Tibial artery (tissue), 4 donors: ENCODE measurements around the gene CEP68.
A peak's percentile ranks its signal among the peaks of the same experiment; 100 is the strongest.
"Not testable (repeated sequence)": the region's sequence is repeated elsewhere in the genome, so short reads cannot be mapped to it uniquely, and the experiment has no call there.

Experiments used
- DNase-seq, 2 donors: peaks; one replicate each; pipeline ENCODE4 v3.0.0-alpha.2; 2019
- H3K27ac ChIP-seq, 2 donors: fragments of 200-600 bp; sonication (generic) in 1 of 2; 1 replicate in 1 of 2; 2 replicates in 1 of 2; pipeline ENCODE4 v1.5.1; 2018 to 2019; ENCODE audit warnings: mild to moderate bottlenecking in 1 of 2
- H3K27me3 ChIP-seq, 2 donors: fragments of 200-600 bp; sonication (generic) in 1 of 2; one replicate each; pipeline versions ENCODE4 v1.5.1 to v1.6.0; 2016 to 2019
- H3K36me3 ChIP-seq, 3 donors: fragments of 200-600 bp; sonication (generic) in 2 of 3; one replicate each; pipeline ENCODE4 v1.5.1; 2016 to 2019; ENCODE audit warnings: mild to moderate bottlenecking in 2 of 3
- H3K4me1 ChIP-seq, 4 donors: fragments of 200-600 bp; sonication (generic) in 2 of 4; 1 replicate in 3 of 4; 2 replicates in 1 of 4; pipeline ENCODE4 v1.5.1; 2016 to 2019
- H3K4me3 ChIP-seq, 2 donors: fragments of 200-600 bp; sonication (generic) in 1 of 2; 1 replicate in 1 of 2; 2 replicates in 1 of 2; pipeline ENCODE4 v1.5.1; 2018 to 2019; ENCODE audit warnings: mild to moderate bottlenecking in 2 of 2
- H3K9me3 ChIP-seq, 3 donors: fragments of 200-600 bp; sonication (generic) in 1 of 3; one replicate each; pipeline ENCODE4 v1.5.1; 2016 to 2019
- intact Hi-C: fragments of 100-400 bp; cut with DNase I; formaldehyde crosslinking; loops from one replicate; pipeline ENCODE4 v1.15.0; 2023; ENCODE audit warnings: low total_unique reads
- TF ChIP-seq, protein P1 (sequence below), 2 experiments: fragments of 200-600 bp in 1 of 2; fragments of 450-650 bp in 1 of 2; IDR thresholded peaks; one replicate each; pipeline ENCODE4 v1.5.1; 2017 to 2019; ENCODE audit warnings: antibody characterized with exemption in 2 of 2, mild to moderate bottlenecking in 1 of 2, moderate library complexity in 1 of 2

Gene CEP68

DNA sequence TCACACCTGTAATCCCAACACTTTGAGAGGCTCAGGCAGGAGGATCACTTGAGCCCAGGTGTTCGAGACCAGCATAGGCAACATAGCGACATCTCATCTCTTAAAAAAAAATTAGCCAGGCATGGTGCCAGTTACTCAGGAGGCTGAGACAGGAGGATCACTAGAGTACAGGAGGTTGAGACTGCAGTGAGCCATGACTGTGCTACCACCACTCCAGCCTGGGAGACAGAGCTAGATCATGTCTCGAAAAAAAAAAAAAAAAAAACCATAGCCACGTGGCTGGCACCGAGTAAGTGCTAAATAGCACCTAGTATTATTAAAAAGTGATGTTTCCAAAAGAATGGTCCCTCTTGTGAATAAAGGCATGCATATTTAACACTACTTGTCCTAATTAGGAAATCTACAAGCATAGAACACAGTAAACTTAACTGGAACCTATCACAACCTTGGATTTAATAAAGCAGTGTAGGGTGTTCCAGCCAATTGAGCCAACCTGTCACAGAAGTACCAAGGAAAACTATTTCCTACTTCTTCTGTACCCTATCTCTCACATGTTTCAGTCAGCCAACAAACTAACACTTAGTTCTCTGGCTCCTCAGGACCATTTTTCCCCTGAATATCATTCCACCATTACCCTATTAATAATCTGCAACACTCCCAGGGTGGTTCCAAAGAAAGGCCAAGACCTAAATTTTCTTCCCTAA is 64.9 kb downstream of the CEP68 start:
- H3K36me3 ChIP-seq, result no peaks in the 10 kb centered on the region

DNA sequence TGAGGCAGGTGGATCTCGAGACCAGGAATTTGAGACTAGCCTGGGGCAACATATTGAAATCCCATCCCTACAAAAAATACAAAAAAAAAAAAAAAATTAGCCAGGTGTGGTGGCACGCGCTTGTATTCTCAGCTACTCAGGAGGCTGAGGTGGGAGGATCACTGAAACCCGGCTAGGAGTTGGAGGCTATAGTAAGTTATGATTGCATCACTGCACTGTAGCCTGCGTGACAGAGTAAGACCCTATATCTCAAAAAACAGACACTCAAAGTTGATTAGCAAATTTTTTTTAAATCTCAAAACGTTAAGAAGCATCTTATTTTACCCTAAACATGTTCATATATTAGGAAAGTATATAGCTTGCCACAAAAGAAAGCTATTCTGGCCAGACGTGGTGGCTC is 66.1 kb downstream of the CEP68 start:
- Histone ChIP-seq H3K9me3 (no peaks in the 10 kb centered on the region), H3K27me3 (no peaks in the 10 kb centered on the region), H3K27ac (no peak overlapping the region), H3K4me1 (peaks cover 0 to 89% (median 51%) of the 10 kb centered on the region in 4 donors), H3K4me3 (no peak overlapping the region), H3K36me3 (no peaks in the 10 kb centered on the region)
- TF ChIP-seq, protein P1, sequence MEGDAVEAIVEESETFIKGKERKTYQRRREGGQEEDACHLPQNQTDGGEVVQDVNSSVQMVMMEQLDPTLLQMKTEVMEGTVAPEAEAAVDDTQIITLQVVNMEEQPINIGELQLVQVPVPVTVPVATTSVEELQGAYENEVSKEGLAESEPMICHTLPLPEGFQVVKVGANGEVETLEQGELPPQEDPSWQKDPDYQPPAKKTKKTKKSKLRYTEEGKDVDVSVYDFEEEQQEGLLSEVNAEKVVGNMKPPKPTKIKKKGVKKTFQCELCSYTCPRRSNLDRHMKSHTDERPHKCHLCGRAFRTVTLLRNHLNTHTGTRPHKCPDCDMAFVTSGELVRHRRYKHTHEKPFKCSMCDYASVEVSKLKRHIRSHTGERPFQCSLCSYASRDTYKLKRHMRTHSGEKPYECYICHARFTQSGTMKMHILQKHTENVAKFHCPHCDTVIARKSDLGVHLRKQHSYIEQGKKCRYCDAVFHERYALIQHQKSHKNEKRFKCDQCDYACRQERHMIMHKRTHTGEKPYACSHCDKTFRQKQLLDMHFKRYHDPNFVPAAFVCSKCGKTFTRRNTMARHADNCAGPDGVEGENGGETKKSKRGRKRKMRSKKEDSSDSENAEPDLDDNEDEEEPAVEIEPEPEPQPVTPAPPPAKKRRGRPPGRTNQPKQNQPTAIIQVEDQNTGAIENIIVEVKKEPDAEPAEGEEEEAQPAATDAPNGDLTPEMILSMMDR (IDR thresholded peaks at IDR 0.05), result no peak
- no peak for DNase-seq
- intact Hi-C loops, result no loop called here

More for the DNA sequence above, 64.9 kb downstream of the CEP68 start:
- intact Hi-C loops, result no loop called here
- H3K27me3 ChIP-seq, result no peaks in the 10 kb centered on the region
- no peak for DNase-seq
- H3K4me3 ChIP-seq, result no peak overlapping the region
- H3K27ac ChIP-seq, result peak overlapping the region in 1 of 2 donors; percentile 45
- peaks cover 0 to 89% (median 47%) of the 10 kb centered on the region in 4 donors for H3K4me1 ChIP-seq
- TF ChIP-seq, protein P1 (IDR thresholded peaks at IDR 0.05), result no peak
- H3K9me3 ChIP-seq, result no peaks in the 10 kb centered on the region

DNA sequence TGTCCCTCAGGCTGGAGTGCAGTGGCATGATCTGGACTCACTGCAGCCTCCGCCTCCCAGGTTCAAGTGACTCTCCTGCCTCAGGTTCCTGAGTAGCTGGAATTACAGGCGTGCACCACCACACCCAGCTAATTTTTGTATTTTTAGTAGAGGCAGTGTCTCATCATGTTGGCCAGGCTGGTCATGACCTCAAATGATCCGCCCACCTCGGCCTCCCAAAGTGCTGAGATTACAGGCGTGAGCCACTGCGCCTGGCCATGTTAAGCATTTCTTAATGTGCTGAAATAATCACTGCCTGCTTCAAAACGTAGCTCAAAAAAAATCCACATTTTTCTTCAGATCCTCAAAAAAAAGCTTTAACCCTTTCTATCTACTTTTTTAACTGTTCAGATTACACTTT is 69.2 kb downstream of the CEP68 start:
- H3K36me3 ChIP-seq, H3K9me3 ChIP-seq, intact Hi-C loops, H3K4me3 ChIP-seq, H3K27me3 ChIP-seq: not testable (repeated sequence)
- H3K4me1 ChIP-seq, result peaks cover 0 to 68% (median 40%) of the 10 kb centered on the region in 4 donors
- DNase-seq, result peak in 1 of 2 donors; percentile 47
- H3K27ac ChIP-seq, result peak overlapping the region in 1 of 2 donors; percentile 99

DNA sequence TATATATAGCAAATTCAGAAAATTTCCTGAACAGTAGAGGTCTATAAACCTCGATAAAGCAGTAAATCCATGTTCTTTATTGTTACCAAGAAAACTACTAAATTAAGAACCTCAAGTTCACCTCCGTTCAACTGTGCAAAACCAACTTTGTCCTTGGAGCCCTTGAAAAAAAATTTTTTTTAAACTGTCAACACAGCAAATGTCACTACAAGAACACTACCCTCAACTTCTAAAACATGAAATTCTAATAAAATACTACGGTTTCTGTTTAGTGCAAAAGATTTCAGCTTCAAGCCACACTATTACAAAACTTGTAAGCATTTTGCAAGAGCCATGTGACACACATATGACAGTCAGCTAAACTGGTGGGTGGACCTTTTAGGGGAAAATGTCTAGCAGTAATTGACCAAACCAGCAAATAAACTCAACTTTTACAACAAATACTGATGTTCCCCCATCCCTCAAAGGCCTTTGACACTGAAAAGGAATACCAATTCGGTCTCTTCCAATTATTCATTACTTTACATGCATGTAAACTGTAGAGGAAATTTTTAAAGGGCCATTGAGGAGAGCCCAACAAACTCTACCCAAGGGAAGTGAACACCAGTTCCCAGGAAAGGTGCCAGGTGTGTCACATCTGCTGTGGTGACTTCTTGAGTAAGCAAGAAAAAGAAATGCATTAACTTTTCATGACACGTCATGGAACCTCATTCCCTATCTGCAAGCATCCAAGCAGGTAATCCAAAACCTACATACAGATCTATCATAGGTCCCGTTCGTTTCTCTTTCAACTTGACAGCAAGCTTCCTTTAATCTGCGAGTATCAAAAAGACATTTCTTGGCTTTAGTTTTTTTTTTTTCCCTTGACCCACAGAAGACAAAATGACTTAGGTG is 72.3 kb downstream of the CEP68 start:
- Histone ChIP-seq H3K36me3 (no peaks in the 10 kb centered on the region), H3K27me3 (no peaks in the 10 kb centered on the region), H3K4me1 (peaks cover 0 to 56% (median 28%) of the 10 kb centered on the region in 4 donors), H3K4me3 (peak overlapping the region; percentile 89 to 90), H3K27ac (peak overlapping the region; percentile 99), H3K9me3 (no peaks in the 10 kb centered on the region)
- intact Hi-C loops, result no loop called here
- TF ChIP-seq, protein P1 (IDR thresholded peaks at IDR 0.05), result no peak
- peak; percentile 67 to 74 for DNase-seq

DNA sequence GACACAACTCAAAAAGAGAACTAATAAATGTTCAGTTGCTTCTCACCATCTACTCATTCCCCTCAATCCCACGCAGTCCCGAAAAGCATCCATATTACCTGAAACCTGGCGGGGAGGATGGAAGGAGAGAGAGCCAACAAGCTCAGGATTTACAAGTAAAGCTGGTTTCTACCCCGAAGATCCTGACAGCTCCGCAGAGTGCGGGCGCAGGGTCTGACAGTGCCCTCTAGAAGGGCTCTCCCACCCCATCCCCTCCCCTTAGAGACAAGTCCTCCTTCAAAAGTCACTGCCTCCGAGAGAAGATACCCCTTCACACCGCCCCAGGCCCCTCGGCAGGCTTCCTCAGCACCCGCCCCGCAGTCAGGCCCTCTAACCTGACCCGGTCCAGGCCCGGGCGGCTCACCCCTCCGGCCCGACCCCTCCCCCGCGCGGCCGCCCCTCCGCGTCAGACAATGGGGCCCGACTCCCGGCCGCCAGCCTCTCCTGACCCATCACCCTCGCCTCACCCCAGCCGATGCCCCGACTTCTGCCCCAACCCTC is 73.1 kb downstream of the CEP68 start:
- TF ChIP-seq, protein P1 (IDR thresholded peaks at IDR 0.05), result no peak
- H3K36me3 ChIP-seq, result no peaks in the 10 kb centered on the region
- peak; percentile 47 to 83 for DNase-seq
- intact Hi-C loops, result no loop called here
- peak overlapping the region; percentile 99 for H3K27ac ChIP-seq
- H3K4me1 ChIP-seq, result peaks cover 0 to 51% (median 24%) of the 10 kb centered on the region in 4 donors
- no peaks in the 10 kb centered on the region for H3K27me3 ChIP-seq
- no peaks in the 10 kb centered on the region for H3K9me3 ChIP-seq
- H3K4me3 ChIP-seq, result peak overlapping the region; percentile 89 to 90
